Measurements from ENCODE around the gene CXCR6. TPM values are rescaled to one million over a fixed set of nuclear protein-coding genes. Genes with fewer than 3 reads are reported as not detected.

The CXCR6 gene
- total RNA-seq, 1 donor from 2014 or later, result not detected

GRCh38 chr3:45931496-45931895 lies 11.8 kb upstream of the CXCR6 start:
- Histone ChIP-seq H3K4me3 (ENCODE audit: insufficient read depth, low read depth, low read length) (no peak overlapping the region), H3K79me2 (ENCODE audit: insufficient read depth, low read length) (no peaks in the 10 kb centered on the region), H4K20me1 (ENCODE audit: insufficient read depth, low read length) (no peaks in the 10 kb centered on the region), H2AFZ (ENCODE audit: low read depth, low read length) (no peak overlapping the region), H3K9me3 (ENCODE audit: insufficient read depth, low read depth, low read length) (no peaks in the 10 kb centered on the region), H3K36me3 (ENCODE audit: insufficient read depth, low read length) (peaks cover 9% of the 10 kb centered on the region), H3K9ac (ENCODE audit: low read length) (no peak overlapping the region), H3K4me1 (ENCODE audit: insufficient read depth, low read length) (peaks cover 13% of the 10 kb centered on the region), H3K27me3 (ENCODE audit: insufficient read depth, low read length) (no peaks in the 10 kb centered on the region), H3K27ac (ENCODE audit: low read depth, low read length) (no peak overlapping the region), H3K4me2 (ENCODE audit: low read length) (no peak overlapping the region)
- H3K36me3 Mint-ChIP-seq (ENCODE audit: low read depth, unreplicated experiment), result peaks cover 25% of the 10 kb centered on the region
- H3K27ac Mint-ChIP-seq (ENCODE audit: unreplicated experiment), result no peak overlapping the region
- no peaks in the 10 kb centered on the region for H3K9me3 Mint-ChIP-seq (ENCODE audit: unreplicated experiment)
- peaks cover 10% of the 10 kb centered on the region for H3K4me1 Mint-ChIP-seq (ENCODE audit: low read depth, unreplicated experiment)
- FAIRE-seq (no peak), DNase-seq (ENCODE audit: low read depth) (no peak)
- no peak for TF ChIP-seq CTCF (IDR thresholded peaks at IDR 0.05; ENCODE audit: insufficient read depth, low read depth, low read length)
- TF ChIP-seq EZH2 (IDR thresholded peaks at IDR 0.05; ENCODE audit: insufficient read depth, low read length), result no peak
- H3K4me3 Mint-ChIP-seq (ENCODE audit: unreplicated experiment), result no peak overlapping the region
- no peaks in the 10 kb centered on the region for H3K27me3 Mint-ChIP-seq (ENCODE audit: low read depth, unreplicated experiment)

GRCh38 chr3:45932112-45932511 lies 11.2 kb upstream of the CXCR6 start:
- H3K4me1 Mint-ChIP-seq (ENCODE audit: low read depth, unreplicated experiment), result peaks cover 9% of the 10 kb centered on the region
- H3K4me3 Mint-ChIP-seq (ENCODE audit: unreplicated experiment), result no peak overlapping the region
- H3K9me3 ChIP-seq (ENCODE audit: insufficient read depth, low read depth, low read length), result no peaks in the 10 kb centered on the region
- TF ChIP-seq CTCF (IDR thresholded peaks at IDR 0.05; ENCODE audit: insufficient read depth, low read depth, low read length) (no peak), EZH2 (IDR thresholded peaks at IDR 0.05; ENCODE audit: insufficient read depth, low read length) (no peak)
- no peak overlapping the region for H3K9ac ChIP-seq (ENCODE audit: low read length)
- DNase-seq (ENCODE audit: low read depth) (no peak), FAIRE-seq (no peak)
- H2AFZ ChIP-seq (ENCODE audit: low read depth, low read length), result no peak overlapping the region
- H3K9me3 Mint-ChIP-seq (ENCODE audit: unreplicated experiment), result no peaks in the 10 kb centered on the region
- H3K27me3 Mint-ChIP-seq (ENCODE audit: low read depth, unreplicated experiment), result no peaks in the 10 kb centered on the region
- H3K27ac ChIP-seq (ENCODE audit: low read depth, low read length), result no peak overlapping the region
- no peaks in the 10 kb centered on the region for H4K20me1 ChIP-seq (ENCODE audit: insufficient read depth, low read length)
- no peak overlapping the region for H3K27ac Mint-ChIP-seq (ENCODE audit: unreplicated experiment)
- no peaks in the 10 kb centered on the region for H3K79me2 ChIP-seq (ENCODE audit: insufficient read depth, low read length)
- H3K27me3 ChIP-seq (ENCODE audit: insufficient read depth, low read length), result no peaks in the 10 kb centered on the region
- H3K36me3 Mint-ChIP-seq (ENCODE audit: low read depth, unreplicated experiment), result peaks cover 27% of the 10 kb centered on the region
- H3K36me3 ChIP-seq (ENCODE audit: insufficient read depth, low read length), result peaks cover 9% of the 10 kb centered on the region
- H3K4me2 ChIP-seq (ENCODE audit: low read length), result no peak overlapping the region
- H3K4me3 ChIP-seq (ENCODE audit: insufficient read depth, low read depth, low read length), result no peak overlapping the region
- H3K4me1 ChIP-seq (ENCODE audit: insufficient read depth, low read length), result peaks cover 13% of the 10 kb centered on the region

GRCh38 chr3:45933591-45933990 lies 9.7 kb upstream of the CXCR6 start:
- Histone ChIP-seq H3K9me3 (ENCODE audit: insufficient read depth, low read depth, low read length) (no peaks in the 10 kb centered on the region), H3K27ac (ENCODE audit: low read depth, low read length) (no peak overlapping the region), H3K27me3 (ENCODE audit: insufficient read depth, low read length) (no peaks in the 10 kb centered on the region), H3K79me2 (ENCODE audit: insufficient read depth, low read length) (no peaks in the 10 kb centered on the region), H3K4me1 (ENCODE audit: insufficient read depth, low read length) (no peaks in the 10 kb centered on the region), H2AFZ (ENCODE audit: low read depth, low read length) (no peak overlapping the region), H4K20me1 (ENCODE audit: insufficient read depth, low read length) (no peaks in the 10 kb centered on the region), H3K36me3 (ENCODE audit: insufficient read depth, low read length) (peaks cover 9% of the 10 kb centered on the region), H3K9ac (ENCODE audit: low read length) (no peak overlapping the region), H3K4me2 (ENCODE audit: low read length) (no peak overlapping the region), H3K4me3 (ENCODE audit: insufficient read depth, low read depth, low read length) (no peak overlapping the region)
- TF ChIP-seq CTCF (IDR thresholded peaks at IDR 0.05; ENCODE audit: insufficient read depth, low read depth, low read length) (no peak), EZH2 (IDR thresholded peaks at IDR 0.05; ENCODE audit: insufficient read depth, low read length) (no peak)
- no peak overlapping the region for H3K4me3 Mint-ChIP-seq (ENCODE audit: unreplicated experiment)
- H3K27ac Mint-ChIP-seq (ENCODE audit: unreplicated experiment), result no peak overlapping the region
- FAIRE-seq (no peak), DNase-seq (ENCODE audit: low read depth) (no peak)
- peaks cover 2% of the 10 kb centered on the region for H3K4me1 Mint-ChIP-seq (ENCODE audit: low read depth, unreplicated experiment)
- H3K36me3 Mint-ChIP-seq (ENCODE audit: low read depth, unreplicated experiment), result peaks cover 26% of the 10 kb centered on the region
- no peaks in the 10 kb centered on the region for H3K9me3 Mint-ChIP-seq (ENCODE audit: unreplicated experiment)
- no peaks in the 10 kb centered on the region for H3K27me3 Mint-ChIP-seq (ENCODE audit: low read depth, unreplicated experiment)
